Stimulated activated CD4-positive, alpha-beta T cell treated with anti-CD3 and anti-CD28 coated beads, TNF-alpha, amount 100 ng/mL, for 24 hours (primary cell): ENCODE results near the gene CRELD2.

ENCODE experiments used
- DNase-seq, 3 experiments: peaks; one replicate each; pipeline ENCODE4 v3.0.0-alpha.2; 2020; ENCODE audit warnings: low read depth in 3 of 3

Gene CRELD2

DNA sequence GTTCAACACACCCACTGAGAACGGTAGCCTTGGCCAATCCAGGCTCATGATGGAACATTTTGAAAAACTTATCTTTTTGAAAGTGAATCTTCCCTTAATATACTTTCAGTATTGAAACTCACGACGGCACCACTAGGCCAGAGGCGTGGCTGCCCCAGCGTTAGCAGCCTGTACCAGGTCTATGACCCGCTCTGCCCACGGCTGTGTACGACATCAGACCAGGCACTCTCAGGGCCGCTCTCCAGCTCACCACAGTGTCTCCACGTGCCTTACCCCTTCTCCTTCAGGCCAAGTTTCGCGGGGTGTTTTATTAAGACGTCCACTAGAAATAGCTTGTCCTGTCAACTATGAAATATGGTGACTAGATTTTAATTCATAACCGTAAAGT is 31.4 kb upstream of the CRELD2 start:
- no peak for DNase-seq

DNA sequence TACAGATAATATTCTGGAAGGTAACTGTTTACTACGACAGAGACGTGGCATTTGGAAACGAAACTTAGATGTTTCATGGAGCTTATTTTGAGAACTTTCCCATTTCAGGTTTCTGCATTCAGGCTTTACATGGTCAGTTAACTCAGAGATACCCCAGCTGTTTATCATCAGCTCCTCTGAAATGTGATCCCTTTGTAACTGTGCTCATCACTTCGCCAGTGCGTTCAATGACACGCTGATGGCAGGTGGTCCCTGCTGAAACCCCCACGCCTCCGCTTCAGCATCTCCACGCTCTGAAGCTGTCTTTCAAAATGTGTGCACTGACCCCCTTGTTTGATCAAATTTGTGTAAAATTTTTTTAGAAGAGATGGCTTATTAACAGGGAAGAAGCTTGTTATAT is 30.7 kb upstream of the CRELD2 start:
- no peak for DNase-seq

DNA sequence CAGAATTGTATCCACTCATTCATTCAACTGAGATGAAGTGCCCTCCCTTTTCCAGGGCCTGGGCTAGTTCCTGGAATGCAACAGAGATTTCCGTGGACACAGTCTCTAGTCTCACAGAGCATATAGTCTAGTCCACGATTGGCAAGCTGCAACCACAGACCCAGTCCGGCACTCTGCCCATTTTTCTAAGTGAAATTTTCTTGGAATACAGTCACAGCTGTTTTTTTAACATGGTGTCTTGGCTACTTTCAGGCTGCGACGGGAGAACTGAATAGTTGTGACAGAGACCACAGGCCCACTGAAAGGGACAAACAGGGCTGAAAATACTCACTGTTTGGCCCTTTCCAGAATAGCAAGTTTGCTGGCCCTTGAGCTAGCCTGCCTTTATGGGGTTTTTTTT is 29.4 kb upstream of the CRELD2 start:
- DNase-seq, result no peak

DNA sequence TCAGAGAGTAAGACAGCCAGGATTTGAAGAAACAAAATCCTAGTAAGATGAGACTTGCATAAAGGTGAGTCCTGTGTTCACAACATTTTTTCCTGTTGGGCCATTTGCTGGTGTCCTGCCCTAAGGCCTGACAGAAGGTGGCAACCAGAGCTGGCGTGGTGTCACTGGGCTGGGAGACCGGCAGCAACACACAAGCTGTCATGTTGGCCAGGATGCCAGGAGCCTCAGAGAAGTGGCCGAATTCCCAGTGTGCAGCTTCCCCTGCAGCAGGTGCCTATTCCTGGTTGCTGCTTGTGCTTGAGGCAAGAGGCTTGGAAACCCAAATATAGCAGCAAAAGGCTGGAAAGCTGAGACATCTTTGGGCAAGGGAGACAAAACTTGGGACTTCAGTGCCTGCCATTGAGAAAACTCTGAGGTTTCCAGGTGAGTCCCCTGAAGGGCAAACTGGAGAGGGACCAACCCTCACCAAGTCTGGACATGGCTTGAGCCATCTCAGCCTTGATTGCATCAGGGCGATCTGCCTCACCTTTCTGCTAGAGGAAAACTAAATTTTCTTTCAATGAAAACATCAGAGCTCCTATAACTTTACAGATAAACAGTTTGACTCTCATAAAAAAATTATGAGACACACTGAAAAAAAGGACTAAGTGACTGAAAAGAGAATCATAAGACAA is 26.1 kb upstream of the CRELD2 start:
- no peak for DNase-seq

DNA sequence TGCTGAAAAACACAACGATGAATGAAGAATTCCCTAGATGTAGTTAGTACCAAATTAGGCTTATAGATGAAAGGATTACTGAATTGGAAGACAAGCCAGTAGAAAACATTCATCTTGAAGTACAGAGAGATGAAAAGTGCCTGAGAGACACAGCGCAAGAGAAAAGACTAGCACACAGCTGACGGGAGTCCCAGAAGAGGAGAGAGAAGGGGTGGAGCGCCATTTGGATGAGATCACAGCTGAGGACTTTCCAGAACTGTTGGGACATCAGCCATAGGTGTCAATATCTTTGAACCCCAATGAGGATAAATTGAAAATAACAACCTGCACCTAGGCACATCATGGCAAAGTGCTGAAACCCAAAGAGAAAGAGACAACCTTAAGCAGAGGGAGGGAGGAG is 25.4 kb upstream of the CRELD2 start:
- DNase-seq, result no peak

DNA sequence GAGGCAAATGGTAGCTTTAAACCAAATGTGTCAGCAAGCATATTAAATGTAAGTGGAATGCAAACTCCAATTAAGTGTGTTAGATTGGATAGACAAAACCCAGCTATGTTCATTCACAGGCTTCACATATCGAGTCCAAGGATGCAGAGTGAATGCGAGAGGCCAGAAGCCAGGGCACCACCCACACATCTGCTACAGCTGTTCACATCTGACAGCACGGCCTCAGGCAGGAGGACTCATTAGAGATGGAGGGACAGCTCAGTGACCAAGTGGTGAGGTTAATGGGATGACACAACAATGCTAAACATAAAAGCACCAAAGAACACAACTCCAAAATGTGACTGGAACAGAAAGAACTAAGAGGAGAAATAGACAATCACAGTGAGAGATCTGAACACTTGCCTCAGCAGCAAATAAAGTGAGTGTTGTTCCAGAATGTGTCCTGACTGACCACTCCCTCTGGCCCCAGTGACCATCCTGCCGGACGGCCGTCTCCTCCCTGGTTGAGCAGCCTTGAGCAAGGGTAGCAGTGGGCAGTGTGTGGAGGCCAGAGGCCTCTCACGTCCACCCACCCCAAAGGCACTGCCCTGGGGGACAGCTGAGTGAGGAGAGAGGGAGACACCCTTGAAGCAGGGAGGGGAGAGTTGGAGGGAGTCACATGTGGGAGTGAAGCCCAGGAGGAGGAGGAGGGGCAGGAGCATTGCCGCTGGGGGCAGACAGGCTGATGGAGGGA is 23.9 kb upstream of the CRELD2 start:
- no peak for DNase-seq

DNA sequence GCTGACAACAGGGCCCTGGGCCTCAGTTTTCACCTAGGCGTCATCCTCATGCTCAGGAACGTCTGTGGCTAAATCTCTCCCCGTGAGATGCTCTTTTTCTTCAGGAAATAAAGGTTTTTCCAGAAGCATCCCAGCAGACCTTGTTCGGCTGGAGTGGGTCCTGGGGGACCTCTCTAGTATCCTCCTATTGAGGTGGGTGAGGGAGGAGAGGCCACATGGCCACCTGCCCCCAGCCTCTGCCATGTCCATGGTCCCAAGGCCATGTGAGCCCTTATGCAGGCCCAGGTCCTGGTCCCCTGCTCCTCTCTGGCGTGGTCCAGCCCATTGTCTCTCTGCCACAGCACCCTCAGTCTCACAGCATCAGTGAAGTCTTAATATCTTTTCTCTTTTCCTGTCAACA is 22.2 kb upstream of the CRELD2 start:
- DNase-seq, result no peak

DNA sequence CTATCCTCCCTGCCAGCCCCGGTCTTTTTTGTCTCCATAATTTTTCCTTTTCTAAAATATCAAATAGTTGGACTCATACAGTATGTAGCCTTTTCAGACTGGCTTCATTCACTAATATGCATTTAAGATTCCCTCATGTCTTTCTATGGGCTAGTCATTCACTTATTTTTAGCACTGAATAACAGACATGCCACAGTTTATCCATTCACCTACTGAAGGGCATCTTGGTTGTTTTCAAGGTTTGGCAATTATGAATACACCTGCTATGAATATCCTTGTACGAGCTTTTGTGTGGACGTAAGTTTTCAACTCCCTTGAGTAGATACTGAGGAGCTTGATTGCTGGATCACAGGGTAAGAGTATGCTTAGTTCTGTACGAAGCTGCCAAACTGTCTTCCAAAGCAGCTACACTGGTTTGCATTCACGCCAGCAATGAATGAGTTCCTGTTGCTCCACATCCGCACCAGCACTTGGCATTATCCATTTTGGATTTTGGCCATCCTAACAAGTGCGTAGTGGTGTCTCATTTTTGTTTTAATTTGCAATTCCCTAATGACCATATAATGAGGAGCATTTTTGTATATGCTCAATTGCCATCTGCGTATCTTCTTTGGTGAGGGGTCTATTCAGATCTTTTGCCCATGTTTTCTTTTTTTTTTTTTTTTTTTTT is 21.3 kb upstream of the CRELD2 start:
- DNase-seq, result no peak

DNA sequence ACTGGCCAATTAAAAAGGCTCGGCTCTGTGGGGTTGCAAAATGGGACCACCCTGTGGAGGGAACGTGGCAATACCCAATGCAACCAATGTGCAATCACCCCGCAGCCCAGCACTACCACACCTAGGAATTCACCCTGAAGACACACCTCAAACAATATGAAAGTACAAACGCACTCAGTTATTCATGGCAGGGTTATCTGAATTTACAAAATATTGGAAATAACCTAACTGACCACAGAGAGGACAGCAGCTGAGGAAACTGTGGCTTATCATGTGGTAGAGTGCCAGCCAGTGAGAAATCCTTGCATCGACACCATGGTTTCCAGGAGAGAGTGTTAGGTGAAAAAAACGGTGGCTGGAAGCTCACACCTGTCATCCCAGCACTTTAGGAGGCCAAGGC is 18.9 kb upstream of the CRELD2 start:
- no peak for DNase-seq

DNA sequence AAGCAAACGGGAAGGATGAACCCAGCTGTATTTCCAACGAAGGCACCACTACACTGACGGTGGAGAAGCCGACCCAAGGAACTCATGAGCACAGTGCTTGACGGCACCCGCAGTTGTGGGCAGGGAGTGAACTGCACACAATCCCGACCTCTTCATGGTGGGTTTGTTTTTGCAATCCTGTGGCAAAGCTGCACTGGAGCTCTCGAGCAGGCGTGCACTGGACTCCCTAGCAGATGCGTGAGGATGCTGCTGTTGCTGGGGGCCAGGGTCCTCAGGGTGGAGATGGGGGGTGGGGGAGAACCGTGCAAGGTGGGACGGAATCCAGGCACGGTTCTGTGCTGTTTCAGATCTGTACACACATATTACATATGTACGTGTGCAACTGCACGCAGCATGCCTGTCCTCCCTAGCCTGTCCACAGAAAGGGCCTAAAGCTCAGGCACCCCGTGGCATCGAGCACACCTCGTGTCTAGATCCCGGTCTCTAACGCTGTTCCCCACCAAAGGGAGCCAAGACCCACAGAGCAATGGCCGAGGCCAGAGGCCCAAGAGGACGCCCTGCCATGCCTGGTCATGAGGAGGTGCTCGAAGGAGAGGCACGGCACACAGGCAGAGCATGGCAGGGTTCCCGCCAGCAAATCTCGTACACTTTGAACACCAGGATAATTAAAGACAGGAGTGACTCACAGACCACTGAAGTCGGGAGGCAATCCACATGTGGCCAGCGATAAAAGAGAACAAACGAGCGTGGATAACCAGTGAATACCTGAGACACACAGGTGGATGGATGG is 17.8 kb upstream of the CRELD2 start:
- no peak for DNase-seq

DNA sequence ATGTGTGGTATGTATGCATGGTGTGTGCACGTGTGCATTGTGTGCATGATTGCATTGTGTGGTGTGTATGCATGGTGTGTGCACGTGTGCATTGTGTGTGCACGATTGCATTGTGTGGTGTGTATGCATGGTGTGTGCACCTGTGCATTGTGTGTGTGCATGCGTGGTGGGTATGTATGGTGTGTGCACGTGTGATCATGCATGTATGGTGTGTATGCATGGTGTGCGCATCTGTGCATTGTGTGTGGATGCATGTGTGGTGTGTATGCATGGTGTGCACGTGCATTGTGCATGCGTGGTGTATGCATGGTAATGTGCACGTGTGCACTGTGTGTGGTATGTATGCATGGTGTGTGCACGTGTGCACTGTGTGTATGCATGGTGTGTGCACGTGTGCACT is 17.0 kb upstream of the CRELD2 start:
- DNase-seq, result no peak

DNA sequence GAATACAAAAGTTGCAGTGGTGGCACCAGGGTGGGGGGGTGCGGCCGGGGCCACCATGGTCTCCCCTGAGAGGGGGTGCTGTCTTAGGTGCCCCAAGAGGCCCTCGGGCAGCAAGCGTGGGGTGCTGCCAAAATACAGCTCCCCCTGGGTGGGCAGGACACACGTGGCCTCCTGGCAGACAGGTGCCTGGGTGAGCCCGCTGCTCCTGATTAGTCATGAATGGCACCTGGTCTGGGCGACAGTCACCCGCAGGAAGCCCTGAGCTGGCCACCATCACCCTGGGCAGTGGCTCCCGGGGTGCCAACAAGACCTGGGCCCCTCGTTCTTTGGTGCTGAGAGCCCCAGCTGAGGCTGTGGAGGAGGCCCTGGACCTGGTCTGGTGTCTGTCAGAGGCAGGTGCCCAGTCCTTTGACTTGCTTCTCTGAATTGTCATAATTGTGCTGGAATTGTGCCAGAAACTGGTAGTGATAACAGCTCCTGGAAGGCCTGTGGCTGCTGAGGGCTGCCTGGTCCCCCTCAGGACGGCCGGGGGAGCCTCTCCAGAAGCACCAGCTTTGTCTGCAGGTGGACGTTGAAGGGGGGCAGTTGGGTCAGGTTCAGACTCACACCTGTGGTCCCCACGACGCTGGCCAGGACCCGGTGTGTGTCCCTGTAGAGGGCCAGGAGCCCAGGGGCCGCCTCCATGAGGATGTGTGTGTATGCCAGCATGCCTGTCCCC is 15.0 kb upstream of the CRELD2 start:
- DNase-seq, result no peak

DNA sequence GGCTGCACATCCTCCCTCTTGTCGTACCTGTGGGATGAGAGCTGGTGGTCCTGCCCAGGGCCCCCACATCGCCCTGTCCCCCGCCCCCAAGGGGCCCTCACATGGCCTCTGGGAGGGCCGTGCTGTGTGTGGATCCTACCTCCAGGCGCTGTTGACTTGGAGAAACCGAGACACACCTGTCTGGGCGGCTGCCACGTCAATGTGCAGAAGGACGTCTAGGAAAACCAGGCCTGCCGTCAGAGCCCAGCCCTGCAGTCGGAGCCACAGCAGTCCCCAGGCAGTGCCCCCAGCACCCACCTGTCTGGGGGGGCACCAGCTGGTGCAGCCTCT is 14.4 kb upstream of the CRELD2 start:
- no peak for DNase-seq

DNA sequence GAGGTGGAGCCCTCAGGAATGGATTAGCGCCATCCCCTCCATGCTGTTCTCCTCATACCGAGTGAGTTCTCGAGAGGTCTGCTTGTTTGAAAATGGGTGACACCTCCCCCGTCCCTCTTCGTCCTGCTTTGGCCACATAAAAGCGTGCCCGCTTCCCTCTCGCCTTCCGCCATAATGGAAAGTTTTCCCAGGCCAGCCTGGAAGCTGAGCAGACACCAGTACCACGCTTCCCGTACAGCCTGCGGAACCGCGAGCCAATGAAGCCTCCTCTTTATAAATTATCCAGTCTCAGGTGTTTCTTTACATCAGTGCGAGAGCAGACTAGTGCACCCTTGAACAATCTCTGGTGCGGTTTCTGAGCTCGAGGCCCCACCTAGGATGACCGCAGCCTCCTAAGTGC is 13.0 kb upstream of the CRELD2 start:
- DNase-seq, result no peak

DNA sequence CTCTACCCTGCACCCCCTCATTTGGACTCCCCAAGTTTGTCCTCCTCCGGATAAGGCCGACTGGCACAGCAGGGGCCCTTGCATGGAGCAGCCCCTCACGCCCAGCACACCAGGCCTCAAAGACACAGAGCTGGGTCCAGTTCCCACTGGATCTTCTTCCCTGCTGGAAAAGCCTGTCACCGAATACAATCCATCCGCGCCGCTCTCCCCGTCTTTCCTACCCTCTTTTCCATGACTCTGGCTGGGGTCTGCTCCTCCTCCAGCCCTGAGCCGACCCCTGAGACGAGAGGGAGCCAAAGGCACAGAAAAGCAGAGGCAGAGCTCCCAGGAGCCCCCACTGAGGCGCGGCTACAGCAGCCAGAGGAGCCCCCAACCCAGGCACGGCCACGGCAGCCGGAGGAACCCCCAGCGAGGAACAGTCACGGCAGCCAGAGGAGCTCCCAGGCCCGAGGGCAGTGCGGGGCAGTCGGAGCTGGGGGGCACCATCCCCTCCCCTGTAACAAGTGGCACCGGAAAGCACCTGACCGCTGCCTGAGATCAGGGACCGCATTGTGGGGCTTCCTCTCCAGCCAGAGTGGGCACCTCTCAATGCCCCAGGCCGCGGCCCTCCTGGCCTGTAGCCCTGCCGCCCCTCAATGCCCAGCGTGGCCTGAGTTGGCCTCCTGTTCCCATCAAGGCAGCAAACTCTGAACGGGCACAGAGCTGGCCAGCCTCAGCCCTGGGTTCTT is 12.2 kb upstream of the CRELD2 start:
- no peak for DNase-seq

DNA sequence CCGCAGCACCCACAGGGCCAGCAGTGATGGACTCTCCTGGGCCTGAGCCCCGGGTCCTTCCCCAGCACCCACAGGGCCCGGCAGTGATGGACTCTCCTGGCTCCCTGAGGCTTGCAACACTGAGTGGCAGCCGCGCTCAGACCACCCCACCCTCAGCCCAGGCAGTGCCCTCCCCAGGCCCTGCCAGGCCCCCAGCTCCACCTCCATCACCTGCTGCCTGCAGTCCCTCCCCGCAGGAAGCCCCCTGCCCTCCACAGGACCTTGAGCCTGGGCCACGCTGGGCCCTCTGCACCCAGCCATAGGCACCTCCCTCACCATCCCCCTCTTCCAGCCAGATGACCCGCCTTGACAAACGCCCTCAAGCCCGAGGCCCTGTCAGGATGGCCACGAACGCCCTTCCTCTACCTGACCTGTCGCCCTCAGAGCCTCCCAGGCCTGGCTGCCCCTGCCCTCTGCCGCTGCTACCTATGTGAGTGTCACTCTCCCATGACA is 11.6 kb upstream of the CRELD2 start:
- DNase-seq, result no peak

DNA sequence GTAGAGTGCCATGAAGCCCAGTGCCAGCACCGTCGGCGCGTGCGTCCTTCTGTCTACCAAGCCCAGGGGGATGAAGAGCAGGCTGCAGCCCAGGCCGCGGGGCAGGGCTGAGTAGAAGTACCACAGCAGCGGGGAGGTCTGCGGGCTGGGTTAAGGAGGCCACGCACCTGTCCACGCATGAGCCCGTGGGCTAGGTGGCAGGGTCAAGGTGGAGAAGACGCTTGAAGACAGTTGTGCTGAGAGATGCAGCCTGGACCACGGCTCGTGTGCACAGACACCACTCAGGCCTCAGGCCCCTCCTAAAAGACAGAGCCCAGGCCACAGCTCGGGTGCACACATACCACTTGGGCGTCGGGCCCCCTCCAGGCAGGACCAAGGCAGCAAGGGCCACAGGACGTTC is 10.6 kb upstream of the CRELD2 start:
- no peak for DNase-seq

DNA sequence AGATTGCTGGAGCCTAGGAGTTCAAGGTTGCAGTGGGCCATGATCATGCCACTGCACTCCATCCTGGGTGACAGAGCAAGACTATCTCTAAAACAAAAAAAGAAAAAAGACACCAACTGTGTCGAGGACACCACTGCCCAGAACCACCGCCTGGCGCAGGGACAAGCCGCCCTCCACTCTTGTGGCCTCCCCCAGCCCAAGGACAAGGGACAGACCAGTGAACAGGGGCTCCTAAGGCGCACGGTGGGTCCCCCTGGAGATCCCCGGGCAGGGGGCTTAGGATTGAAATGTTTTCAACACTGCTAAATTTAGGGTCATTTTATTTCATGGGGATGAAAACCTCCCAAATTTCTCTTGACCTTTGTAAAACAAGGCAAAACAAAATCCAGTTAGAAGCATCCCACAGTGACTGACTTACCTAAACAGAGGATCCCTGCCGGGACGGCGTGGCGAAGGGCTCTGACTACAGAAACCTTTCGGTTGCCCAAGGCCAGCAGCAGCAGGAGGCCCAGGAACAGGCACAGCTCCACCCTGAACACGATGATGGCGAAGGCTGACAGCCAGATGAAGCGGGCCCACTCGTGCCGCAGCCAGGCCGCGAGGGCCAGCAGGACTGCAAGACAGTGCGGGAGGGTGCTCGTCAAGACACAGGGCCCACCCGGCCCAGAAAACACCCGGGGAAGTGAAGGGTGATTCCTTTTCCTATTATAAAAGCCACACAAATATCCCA is 8.8 kb upstream of the CRELD2 start:
- no peak for DNase-seq

DNA sequence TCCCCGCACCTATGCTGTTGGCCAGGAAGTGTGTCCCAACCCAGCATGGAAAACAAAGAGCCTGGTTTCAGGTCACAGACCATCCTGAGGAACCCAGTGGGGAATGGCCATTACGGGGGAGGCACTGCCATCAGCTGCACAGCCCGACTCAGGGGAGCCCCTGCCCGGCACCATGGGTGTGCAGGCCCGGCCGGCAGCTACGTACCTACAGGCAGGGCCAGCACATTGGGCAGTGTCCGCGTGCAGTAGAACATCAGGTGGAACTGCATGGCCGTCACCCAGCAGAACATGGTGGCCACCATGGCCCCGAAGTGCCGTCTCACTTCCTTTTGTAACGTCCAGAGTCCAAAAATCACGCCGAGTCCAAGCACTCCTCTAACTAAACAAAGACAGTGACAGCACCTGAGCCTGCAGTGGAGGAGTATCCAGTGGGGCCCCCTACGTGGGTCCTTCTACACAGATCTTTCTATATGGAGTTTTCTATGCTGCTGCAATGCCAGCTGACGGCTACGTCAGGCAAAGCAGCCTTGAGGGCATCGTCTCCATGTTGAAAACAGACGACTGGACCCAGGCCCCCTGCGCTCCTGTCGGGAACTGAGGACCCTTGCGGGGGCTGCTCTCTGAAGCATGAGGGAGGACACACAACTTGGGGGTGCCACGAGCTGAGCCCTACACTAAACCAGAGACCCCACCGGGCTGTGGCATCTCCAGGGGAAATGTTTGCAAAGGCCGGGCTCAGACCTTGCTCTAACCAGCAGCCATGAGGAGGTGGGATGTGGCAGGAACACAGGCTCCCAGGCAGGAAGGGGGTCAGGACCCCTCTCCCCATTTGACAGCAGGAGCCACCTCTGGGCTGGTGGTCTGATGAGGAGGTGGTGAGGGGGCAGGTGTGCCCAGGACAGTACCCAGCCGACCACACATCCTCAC is 7.9 kb upstream of the CRELD2 start:
- no peak for DNase-seq
